Skeletal muscle satellite cell (primary cell): ENCODE results near the gene CFAP54.
"Not testable (repeated sequence)": the region's sequence is repeated elsewhere in the genome, so short reads cannot be mapped to it uniquely, and the experiment has no call there.

Experiments
- H3K27me3 ChIP-seq: 2 replicates; pipeline ENCODE4 v1.7.0; 2013; ENCODE audit warnings: low read length; ENCODE audit not compliant: control insufficient read depth, insufficient read depth
- H3K36me3 ChIP-seq: 2 replicates; pipeline ENCODE4 v1.7.0; 2013; ENCODE audit warnings: mild to moderate bottlenecking, control low read depth, low read length; ENCODE audit not compliant: insufficient read depth
- H3K4me1 ChIP-seq: 2 replicates; pipeline ENCODE4 v1.7.0; 2013; ENCODE audit warnings: low read length; ENCODE audit not compliant: control insufficient read depth, insufficient read depth
- H3K4me2 ChIP-seq: 2 replicates; pipeline ENCODE4 v1.7.0; 2013; ENCODE audit warnings: mild to moderate bottlenecking, low read length
- H3K4me3 ChIP-seq: 2 replicates; pipeline ENCODE4 v1.7.0; 2013; ENCODE audit warnings: low read length
- H3K9ac ChIP-seq: 2 replicates; pipeline ENCODE4 v1.7.0; 2013; ENCODE audit warnings: mild to moderate bottlenecking, low read depth, low read length, moderate library complexity
- H3K9me3 ChIP-seq: replicated peaks from 2 replicates; pipeline ENCODE4 v1.7.0; 2013; ENCODE audit warnings: mild to moderate bottlenecking, control low read depth, low read length

Gene CFAP54

GRCh38 chr12:96478011-96478410 lies 11.4 kb upstream of the CFAP54 start:
- H3K36me3 ChIP-seq = no peaks in the 10 kb centered on the region
- H3K9ac ChIP-seq = no peak overlapping the region
- no peaks in the 10 kb centered on the region for H3K27me3 ChIP-seq
- no peak overlapping the region for H3K4me2 ChIP-seq
- H3K9me3 ChIP-seq = no peaks in the 10 kb centered on the region
- H3K4me3 ChIP-seq = no peak overlapping the region
- no peaks in the 10 kb centered on the region for H3K4me1 ChIP-seq

GRCh38 chr12:96482086-96482485 lies 7.3 kb upstream of the CFAP54 start:
- Histone ChIP-seq H3K9ac (no peak overlapping the region), H3K9me3 (no peaks in the 10 kb centered on the region), H3K4me3 (no peak overlapping the region), H3K4me2 (no peak overlapping the region), H3K4me1 (peaks cover 17% of the 10 kb centered on the region), H3K36me3 (no peaks in the 10 kb centered on the region), H3K27me3 (no peaks in the 10 kb centered on the region)

- Histone ChIP-seq H3K4me1 (peaks cover 26% of the 10 kb centered on the region), H3K9me3 (no peaks in the 10 kb centered on the region), H3K36me3 (no peaks in the 10 kb centered on the region), H3K27me3 (no peaks in the 10 kb centered on the region), H3K4me3 (no peak overlapping the region), H3K4me2 (no peak overlapping the region), H3K9ac (no peak overlapping the region)
Observed at GRCh38 chr12:96483116-96483515, 6.3 kb upstream of the CFAP54 start.

- no peaks in the 10 kb centered on the region for H3K27me3 ChIP-seq
Observed at GRCh38 chr12:96486751-96487613, 2.4 kb upstream of the CFAP54 start.

GRCh38 chr12:96487634-96488033 lies 1.7 kb upstream of the CFAP54 start:
- no peaks in the 10 kb centered on the region for H3K27me3 ChIP-seq
- peaks cover 40% of the 10 kb centered on the region for H3K4me1 ChIP-seq
- no peak overlapping the region for H3K4me3 ChIP-seq
- peak overlapping the region; percentile 37 for H3K9ac ChIP-seq
- H3K9me3 ChIP-seq = no peaks in the 10 kb centered on the region
- no peaks in the 10 kb centered on the region for H3K36me3 ChIP-seq
- no peak overlapping the region for H3K4me2 ChIP-seq

More at GRCh38 chr12:96486751-96487613, 2.4 kb upstream of the CFAP54 start:
- peaks cover 40% of the 10 kb centered on the region for H3K4me1 ChIP-seq
- H3K36me3 ChIP-seq = no peaks in the 10 kb centered on the region
- peak overlapping the region; percentile 37 for H3K9ac ChIP-seq
- peak overlapping the region; percentile 21 for H3K4me2 ChIP-seq
- H3K4me3 ChIP-seq = no peak overlapping the region
- no peaks in the 10 kb centered on the region for H3K9me3 ChIP-seq

- Histone ChIP-seq H3K9me3 (no peaks in the 10 kb centered on the region), H3K4me2 (no peak overlapping the region)
Observed at GRCh38 chr12:96493106-96493505, 3.7 kb downstream of the CFAP54 start.

GRCh38 chr12:96494154-96494553 lies 4.8 kb downstream of the CFAP54 start:
- H3K36me3 ChIP-seq, H3K4me2 ChIP-seq, H3K9me3 ChIP-seq, H3K27me3 ChIP-seq, H3K4me3 ChIP-seq, H3K9ac ChIP-seq: not testable (repeated sequence)
- peaks cover 10% of the 10 kb centered on the region for H3K4me1 ChIP-seq

More at GRCh38 chr12:96493106-96493505, 3.7 kb downstream of the CFAP54 start:
- Histone ChIP-seq H3K36me3 (no peaks in the 10 kb centered on the region), H3K27me3 (no peaks in the 10 kb centered on the region), H3K4me1 (peaks cover 19% of the 10 kb centered on the region), H3K9ac (no peak overlapping the region), H3K4me3 (no peak overlapping the region)

- Histone ChIP-seq H3K4me2 (no peak overlapping the region), H3K9me3 (no peaks in the 10 kb centered on the region), H3K4me3 (no peak overlapping the region)
Observed at GRCh38 chr12:96495155-96495554, 5.8 kb downstream of the CFAP54 start.

GRCh38 chr12:96495841-96496545 lies 6.6 kb downstream of the CFAP54 start:
- Histone ChIP-seq H3K36me3 (no peaks in the 10 kb centered on the region), H3K4me1 (peaks cover 9% of the 10 kb centered on the region), H3K4me2 (no peak overlapping the region), H3K9ac (no peak overlapping the region), H3K9me3 (no peaks in the 10 kb centered on the region), H3K27me3 (no peaks in the 10 kb centered on the region), H3K4me3 (no peak overlapping the region)

More at GRCh38 chr12:96495155-96495554, 5.8 kb downstream of the CFAP54 start:
- Histone ChIP-seq H3K9ac (no peak overlapping the region), H3K4me1 (peaks cover 5% of the 10 kb centered on the region), H3K36me3 (no peaks in the 10 kb centered on the region), H3K27me3 (no peaks in the 10 kb centered on the region)

- Histone ChIP-seq H3K4me3 (no peak overlapping the region), H3K27me3 (no peaks in the 10 kb centered on the region), H3K9ac (no peak overlapping the region), H3K4me1 (peaks cover 18% of the 10 kb centered on the region), H3K36me3 (no peaks in the 10 kb centered on the region), H3K9me3 (no peaks in the 10 kb centered on the region), H3K4me2 (no peak overlapping the region)
Observed at GRCh38 chr12:96496944-96497343, 7.6 kb downstream of the CFAP54 start.

GRCh38 chr12:96497855-96498254 lies 8.5 kb downstream of the CFAP54 start:
- peaks cover 24% of the 10 kb centered on the region for H3K4me1 ChIP-seq

More at GRCh38 chr12:96497855-96498254, 8.5 kb downstream of the CFAP54 start:
- H3K9ac ChIP-seq = no peak overlapping the region
- no peaks in the 10 kb centered on the region for H3K36me3 ChIP-seq
- H3K4me2 ChIP-seq = no peak overlapping the region
- H3K9me3 ChIP-seq = no peaks in the 10 kb centered on the region
- H3K4me3 ChIP-seq = no peak overlapping the region
- no peaks in the 10 kb centered on the region for H3K27me3 ChIP-seq
